ENCODE results near the gene OR8B2.
"Not testable (repeated sequence)": the region's sequence is repeated elsewhere in the genome, so short reads cannot be mapped to it uniquely, and the experiment has no call there.

Gene OR8B2, protein sequence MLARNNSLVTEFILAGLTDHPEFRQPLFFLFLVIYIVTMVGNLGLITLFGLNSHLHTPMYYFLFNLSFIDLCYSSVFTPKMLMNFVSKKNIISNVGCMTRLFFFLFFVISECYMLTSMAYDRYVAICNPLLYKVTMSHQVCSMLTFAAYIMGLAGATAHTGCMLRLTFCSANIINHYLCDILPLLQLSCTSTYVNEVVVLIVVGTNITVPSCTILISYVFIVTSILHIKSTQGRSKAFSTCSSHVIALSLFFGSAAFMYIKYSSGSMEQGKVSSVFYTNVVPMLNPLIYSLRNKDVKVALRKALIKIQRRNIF

DNA sequence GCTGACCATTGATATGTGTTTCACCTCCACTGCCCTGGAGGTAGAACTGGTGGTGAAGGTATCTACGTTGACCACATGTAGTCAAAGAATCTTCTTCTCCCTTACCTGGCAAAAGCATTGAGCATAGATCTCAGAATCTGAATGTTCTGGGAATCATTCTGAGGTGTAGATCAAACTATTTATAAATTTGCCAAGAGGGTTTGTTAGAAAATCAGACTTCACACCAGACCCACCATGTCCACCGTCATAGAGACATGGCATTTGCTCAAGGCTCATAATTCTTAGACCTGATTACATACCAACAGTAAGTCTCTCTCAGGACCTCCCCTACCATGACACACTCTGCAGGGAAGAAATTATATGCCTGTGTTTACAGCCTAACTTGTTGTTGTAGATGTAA is at the start of gene OR8B2:
OR8B2 (minus strand) TSS at position 101 of the 400 bp plus-strand sequence. CDS start 1,156 bp downstream, outside the sequence.
- DNase-seq (ENCODE audit: insufficient read length, low spot score), result no peak
- FAIRE-seq, result no peak

DNA sequence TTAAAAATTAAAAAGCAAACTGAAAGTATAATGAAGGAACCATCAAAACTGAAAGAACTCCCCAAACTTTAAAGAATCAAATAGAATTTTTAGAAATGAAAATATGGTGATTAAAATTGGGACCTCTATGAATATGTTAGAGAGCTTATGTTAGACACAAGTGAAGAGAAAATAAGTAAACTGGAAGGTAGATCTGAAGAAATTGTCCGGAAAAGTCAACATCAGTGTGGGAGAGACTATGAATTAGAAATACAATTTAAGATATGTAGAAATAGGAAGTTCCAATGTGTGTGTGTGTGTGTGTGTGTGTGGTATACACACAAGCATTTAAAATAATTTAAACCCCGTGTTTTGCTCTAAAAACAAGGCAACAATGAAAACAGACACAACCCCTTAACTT is 45.3 kb upstream of the OR8B2 start:
- DNase-seq (ENCODE audit: insufficient read length, low spot score), result no peak
- no peak for FAIRE-seq

DNA sequence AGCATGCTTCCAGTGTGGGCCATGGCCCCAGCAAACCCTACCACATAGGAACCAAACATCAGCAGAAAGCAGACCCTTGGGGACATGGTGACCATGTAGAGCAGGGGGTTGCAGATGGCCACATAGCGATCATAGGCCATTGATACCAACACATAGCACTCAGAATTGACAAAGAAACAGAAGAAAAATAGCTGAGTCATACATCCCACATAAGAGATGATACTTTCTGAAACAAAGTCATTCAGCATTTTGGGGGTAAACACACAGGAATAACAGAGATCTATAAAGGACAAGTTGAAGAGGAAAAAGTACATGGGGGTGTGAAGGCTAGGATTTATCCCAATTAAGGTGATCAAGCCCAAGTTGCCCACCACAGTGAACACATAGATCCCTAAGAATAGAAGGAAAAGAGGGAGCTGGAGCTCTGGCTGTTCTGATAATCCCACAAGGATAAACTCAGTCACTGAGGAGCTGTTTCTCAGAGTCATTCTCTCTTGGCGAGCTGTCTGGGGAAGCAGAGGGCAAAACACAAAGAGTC is 40.2 kb upstream of the OR8B2 start, which contains the start of gene OR8B4:
OR8B4 (minus strand) TSS at position 488 of the 538 bp plus-strand sequence; CDS start at position 488, 0 bp downstream.
- FAIRE-seq (no peak), DNase-seq (ENCODE audit: insufficient read length, low spot score) (no peak)

DNA sequence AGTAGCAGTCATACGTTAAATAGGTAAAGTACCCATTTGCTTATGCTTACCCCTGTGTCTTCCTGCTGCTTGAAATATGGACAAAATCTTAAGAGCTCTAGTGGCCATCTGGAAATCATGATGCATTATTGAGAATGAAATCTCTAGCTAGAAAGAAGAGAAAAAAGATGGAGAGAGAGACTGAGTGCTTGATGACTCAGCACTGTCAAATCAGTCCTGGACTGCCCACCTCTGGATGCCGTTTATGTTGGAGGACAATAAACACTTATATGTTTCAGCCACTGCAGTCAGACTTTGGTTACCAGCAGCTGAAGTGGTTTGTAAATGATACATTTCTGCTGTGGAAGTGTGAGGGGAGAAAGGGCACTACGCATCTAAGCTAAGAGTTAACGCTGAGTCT is 36.7 kb upstream of the OR8B2 start:
- DNase-seq (ENCODE audit: insufficient read length, low spot score) (no peak), FAIRE-seq (no peak)

DNA sequence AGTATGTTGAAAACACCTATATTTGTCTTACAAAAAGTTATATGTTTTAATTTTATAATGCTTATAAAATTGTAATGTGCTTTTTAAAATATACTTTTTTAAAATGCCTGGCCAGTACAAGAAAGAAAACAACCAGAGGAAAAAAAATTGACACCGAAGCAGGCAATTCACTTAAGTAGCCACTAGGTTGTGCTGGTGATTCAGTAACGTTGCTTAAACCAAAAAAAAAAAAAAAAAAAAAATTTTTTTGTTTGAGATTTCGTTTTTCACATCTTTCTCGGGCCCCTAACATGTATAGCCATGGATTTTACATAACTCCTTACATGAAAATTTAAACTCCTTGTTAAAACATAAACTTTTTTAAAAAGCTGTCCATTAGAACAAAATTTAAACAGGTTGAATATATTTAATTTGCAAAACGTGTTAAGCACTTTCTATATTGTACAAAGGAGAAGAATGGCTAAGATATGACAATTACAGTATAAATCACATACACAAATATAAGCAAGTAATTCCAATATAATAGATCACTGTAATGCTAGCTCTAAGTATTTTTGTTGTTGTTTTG is 31.1 kb upstream of the OR8B2 start:
- FAIRE-seq (no peak), DNase-seq (ENCODE audit: insufficient read length, low spot score) (peak; percentile 2)

DNA sequence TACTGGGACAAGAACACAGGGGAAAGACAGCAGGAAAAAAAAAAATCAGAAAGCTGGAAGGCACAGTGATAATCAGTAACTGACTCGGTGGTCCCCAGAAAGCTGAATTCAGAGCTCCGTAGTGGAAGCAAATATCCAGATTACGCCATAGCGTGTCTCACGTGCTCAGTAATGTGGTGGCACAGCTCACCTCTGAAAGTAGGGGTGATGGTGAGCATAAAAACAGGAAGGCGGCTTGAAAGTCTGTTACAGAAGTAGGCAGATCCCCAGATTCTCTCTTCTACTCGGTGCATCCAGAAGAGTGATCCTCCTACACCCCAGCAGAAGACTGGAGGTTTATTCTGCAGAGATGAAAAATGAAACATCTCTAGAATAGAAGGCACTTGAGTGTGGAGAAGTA is 25.6 kb upstream of the OR8B2 start:
- FAIRE-seq (no peak), DNase-seq (ENCODE audit: insufficient read length, low spot score) (no peak)

DNA sequence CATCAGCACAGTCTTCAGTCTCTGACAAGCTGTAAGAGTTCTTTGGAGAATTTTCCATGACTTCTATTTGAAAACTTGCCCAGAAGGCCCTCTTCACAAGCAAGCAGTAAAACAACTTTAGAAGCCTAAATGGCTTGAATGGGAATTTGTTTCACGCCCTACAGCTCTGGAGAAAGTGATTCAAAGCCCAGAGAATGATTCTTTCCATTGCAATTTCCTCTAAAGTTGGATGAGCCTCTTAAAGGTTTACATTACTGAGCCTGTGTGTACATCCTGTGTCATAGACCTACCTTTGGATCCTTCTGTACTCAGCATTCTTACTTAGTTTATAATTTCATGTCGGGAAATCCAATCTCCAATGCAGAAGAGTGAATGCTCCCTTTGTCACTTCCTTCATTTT is 21.3 kb upstream of the OR8B2 start:
- DNase-seq (ENCODE audit: insufficient read length, low spot score) (no peak), FAIRE-seq (no peak)

DNA sequence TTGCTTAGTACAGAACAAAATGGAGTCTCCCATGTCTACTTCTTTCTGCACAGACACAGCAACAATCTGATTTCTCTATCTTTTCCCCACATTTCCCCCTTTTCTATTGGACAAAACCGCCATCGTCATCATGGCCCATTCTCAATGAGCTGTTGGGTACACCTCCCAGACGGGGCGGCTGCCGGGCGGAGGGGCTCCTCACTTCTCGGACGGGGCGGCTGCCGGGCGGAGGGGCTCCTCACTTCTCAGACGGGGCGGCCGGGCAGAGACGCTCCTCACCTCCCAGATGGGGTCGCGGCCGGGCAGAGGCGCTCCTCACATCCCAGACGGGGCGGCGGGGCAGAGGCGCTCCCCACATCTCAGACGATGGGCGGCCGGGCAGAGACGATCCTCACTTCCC is 18.9 kb upstream of the OR8B2 start:
- not testable (repeated sequence) for FAIRE-seq; DNase-seq (ENCODE audit: insufficient read length, low spot score)

DNA sequence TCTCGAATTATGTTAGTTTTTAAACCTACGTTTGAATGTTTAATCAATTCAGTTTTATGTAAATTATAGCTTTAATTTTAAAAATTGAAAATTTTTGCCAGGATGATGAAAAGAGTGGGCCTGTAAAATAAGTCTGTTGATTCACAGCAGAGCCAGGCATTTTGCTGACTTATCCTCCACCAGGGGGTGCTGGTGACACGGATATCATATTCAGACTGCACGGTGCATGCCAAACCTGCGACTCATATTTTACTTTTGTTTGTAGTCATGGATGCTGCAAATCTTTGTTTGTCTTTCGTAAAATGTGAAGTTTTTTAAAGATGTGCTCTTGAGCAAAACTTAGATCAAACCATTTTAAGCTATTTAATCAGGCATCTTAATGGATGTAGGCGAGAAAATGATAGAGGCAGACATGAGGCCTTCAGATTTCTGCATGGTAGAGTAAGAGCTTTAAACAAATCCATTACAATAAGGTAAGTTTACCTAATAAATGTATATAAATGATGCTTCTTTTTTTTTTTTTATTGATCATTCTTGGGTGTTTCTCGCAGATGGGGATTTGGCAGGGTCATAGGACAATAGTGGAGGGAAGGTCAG is 18.1 kb upstream of the OR8B2 start:
- FAIRE-seq, result no peak

DNA sequence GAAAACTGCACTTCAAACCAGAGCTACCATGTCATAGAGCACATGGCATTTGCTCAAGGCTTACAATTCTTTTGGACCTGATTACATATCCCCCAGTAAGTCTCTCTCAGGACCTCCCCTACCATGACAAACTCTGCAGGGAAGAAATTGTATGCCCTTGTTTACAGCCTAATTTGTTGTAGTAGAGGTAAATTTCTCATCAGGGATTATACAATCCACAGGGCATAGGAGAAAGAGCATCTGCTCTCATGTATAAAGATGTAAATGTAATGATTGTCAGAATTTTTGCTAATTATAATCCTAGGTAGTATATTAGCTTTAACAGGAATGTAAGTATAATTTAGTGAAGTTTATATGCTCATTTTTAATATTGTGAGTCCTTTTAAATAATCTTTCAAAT is 14.6 kb upstream of the OR8B2 start, which contains the start of gene OR8B3:
OR8B3 (minus strand) TSS at position 101 of the 400 bp plus-strand sequence. CDS start 1,673 bp downstream, outside the sequence.
- DNase-seq (ENCODE audit: insufficient read length, low spot score) (no peak), FAIRE-seq (no peak)

More for the DNA sequence above, 18.1 kb upstream of the OR8B2 start:
- peak; percentile 33 for DNase-seq (ENCODE audit: insufficient read length, low spot score)

DNA sequence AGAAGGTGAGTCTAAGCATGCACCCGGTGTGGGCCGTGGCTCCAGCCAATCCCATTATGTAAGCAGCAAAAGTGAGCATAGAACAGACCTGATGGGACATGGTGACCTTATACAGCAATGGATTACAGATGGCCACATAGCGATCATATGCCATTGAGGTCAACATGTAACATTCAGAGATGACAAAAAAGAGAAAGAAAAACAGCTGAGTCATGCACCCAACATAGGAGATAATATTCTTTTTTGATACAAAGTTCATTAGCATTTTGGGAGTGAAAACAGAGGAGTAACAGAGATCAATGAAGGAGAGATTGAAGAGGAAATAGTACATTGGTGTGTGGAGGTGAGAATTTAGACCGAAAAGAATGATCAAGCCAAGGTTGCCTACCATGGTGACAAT is 12.5 kb upstream of the OR8B2 start:
- peak; percentile 33 for FAIRE-seq

DNA sequence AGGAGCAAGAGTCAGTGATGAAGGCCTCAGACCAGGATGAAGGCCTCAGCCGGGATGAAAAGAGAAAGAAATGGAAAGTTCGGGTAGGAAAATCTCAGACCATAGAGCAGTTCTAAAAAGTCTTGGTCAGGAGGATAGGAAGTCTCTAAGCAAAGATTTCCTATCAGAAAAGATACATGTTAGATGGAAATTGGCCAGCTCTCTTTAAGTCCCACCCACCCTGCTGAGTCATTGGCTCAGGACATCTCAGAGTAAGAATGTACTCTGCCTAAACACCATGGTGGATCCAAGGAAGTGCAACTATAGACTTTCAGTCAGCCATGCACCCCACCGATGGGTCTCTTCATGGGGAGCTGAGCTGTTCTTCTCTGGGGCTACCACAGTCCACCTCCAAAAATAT is 10.1 kb upstream of the OR8B2 start:
- no peak for DNase-seq (ENCODE audit: insufficient read length, low spot score)
- no peak for FAIRE-seq

More for the DNA sequence above, 12.5 kb upstream of the OR8B2 start:
- not testable (repeated sequence) for DNase-seq (ENCODE audit: insufficient read length, low spot score)

DNA sequence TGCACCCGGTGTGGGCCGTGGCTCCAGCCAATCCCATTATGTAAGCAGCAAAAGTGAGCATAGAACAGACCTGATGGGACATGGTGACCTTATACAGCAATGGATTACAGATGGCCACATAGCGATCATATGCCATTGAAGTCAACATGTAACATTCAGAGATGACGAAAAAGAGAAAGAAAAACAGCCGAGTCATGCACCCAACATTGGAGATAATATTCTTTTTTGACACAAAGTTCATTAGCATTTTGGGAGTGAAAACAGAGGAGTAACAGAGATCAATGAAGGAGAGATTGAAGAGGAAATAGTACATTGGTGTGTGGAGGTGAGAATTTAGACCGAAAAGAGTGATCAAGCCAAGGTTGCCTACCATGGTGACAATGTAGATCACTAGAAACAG is 1.4 kb downstream of the OR8B2 start:
- FAIRE-seq; DNase-seq (ENCODE audit: insufficient read length, low spot score): not testable (repeated sequence)

DNA sequence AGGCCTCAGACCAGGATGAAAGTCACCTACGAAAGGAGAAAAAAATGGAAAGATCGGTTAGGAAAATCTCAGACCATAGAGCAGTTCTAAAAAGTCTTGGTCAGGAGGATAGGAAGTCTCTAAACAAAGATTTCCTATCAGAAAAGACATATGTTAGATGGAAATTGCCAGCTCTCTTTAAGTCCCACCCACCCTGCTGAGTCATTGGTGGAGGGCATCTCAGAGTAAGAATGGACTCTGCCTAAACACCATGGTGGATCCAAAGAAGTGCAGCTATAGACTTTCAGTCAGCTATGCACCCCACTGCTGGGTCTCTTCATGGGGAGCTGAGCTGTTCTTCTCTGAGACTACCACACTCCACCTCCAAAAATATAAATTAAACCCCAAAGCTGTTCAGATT is 3.7 kb downstream of the OR8B2 start:
- DNase-seq (ENCODE audit: insufficient read length, low spot score) (no peak), FAIRE-seq (no peak)

DNA sequence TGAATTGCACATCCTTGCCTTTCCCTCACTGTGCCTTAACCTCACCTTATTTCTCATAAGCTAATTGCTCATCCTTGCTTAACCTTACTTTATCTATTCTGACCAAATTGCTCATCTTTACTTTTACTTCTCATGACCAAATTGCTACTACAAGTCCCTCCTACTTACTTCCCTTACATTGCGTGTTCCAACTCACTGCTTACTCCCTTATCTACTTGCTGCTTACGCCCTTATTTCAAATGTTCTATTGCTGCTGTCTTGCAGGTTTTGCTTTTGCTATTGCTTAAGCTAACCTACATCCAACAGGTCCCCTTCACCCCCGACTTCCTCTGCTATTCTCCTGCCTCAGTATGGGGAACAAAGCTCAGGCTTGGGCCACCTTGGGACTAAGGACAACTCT is 8.0 kb downstream of the OR8B2 start:
- DNase-seq (ENCODE audit: insufficient read length, low spot score), result no peak
- FAIRE-seq, result no peak

DNA sequence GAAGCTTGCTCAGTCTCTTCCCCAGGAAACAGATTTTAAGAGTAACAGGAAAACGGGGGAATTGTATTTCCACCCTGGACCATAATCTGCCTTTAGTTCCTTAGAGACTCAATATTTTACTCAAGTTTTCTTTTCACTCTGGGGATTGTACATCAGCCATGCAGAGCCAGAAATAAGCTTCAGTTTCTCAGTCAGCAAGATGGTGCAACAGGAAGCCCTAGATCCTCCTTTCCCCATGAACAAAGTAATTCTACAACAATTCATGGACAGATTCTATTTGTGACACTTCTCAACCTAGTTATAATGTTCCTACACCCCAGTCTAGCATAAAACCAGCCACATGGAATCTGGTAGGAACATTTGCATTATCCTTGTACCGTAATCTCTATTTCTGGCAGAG is 24.7 kb downstream of the OR8B2 start:
- DNase-seq (ENCODE audit: insufficient read length, low spot score), result no peak
- no peak for FAIRE-seq

DNA sequence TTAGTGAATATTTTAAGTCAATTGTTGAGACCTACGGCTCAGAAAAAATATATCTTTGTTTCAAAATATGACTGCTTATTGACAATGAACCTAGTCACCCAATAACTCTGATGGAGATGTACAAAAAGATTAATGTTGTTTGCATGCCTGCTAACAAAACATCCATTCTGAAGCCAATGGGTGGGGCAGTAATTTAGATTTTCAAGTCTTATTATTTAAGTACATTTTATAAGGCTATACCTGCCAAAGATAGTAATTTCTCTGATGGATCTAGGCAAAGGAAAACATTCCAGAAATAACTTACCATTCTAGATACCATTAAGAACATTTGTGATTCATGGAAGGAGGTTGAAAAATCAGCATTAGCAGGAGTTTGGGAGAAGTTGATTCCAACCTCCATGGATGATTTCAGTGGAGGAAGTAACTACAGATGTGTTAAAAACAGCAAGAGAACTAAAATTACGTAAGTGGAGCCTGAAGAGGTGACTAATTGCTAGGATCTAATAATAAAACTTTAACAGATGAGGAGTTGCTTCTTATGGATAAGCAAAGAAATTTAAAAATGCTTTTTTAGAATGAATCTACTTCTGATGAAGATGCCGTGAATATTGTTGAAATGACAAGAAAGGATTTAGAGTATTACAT is 37.9 kb downstream of the OR8B2 start:
- FAIRE-seq, result no peak
- no peak for DNase-seq (ENCODE audit: insufficient read length, low spot score)

DNA sequence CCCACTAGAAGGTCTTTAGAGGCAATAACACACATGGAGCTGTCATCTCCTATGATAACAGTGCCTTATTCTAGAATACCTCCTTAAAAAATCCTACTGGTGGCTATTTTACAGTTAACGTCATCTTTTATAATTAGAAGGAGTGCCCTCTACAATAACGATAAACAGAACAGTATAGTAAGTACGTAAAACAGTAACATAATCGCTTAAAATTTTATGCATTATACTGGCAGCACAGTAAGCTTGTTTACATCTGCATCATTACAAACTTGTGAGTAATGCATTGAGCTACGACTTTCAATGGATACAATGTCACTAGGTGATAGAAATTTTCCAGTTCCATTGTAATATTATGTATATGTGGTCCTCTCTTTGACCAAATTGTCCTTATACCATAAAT is 40.0 kb downstream of the OR8B2 start:
- FAIRE-seq (no peak), DNase-seq (ENCODE audit: insufficient read length, low spot score) (no peak)

DNA sequence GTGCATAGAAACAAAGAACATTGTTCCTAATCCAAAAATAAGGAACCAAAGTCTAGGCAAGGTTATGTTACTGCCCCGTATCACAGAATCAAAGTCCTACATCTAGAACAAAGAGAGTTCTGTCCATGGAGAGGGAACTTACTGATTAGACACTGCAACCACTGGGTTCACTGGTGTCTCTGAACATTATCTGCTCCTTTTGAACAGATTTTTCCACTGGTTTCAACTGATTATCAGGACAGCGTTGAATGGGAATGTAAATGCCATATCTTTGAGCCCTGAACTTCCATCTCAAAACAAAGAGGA is 44.2 kb downstream of the OR8B2 start:
- no peak for FAIRE-seq
- DNase-seq (ENCODE audit: insufficient read length, low spot score), result no peak

DNA sequence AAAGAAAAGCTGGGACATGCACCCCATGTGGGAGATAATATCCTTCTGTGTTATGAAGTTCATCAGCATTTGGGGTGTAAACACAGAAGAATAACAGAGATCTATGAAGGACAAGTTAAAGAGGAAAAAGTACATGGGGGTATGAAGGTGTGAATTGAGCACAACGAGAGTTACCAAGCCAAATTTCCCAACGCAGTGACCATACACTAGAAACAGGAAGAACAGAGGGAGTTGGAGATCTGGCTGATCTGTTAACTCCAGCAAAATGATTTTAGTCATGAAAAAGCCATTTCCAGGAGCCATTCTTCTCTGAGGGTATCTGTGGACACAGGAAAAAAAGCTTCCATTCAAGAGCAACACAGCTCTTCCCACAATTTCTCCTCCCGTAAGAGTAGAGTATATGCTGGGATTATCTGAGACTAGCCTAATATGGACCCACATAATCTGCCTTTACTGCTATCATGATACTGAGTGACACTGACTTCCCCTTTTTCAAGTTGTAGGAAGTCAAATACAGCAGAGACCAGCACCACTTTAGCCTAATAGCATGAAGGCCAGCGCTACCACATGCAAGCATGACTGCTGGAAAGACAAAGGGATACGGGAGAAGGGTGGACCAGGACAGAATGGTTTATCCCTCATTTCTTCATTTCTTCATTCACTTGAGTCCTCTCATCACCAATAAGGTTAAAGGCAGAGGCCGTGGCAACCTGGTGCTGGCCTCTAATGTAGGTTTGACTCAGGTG is 44.7 kb downstream of the OR8B2 start:
- no peak for FAIRE-seq
- DNase-seq (ENCODE audit: insufficient read length, low spot score), result no peak
